A673 (cell line): Measurements from ENCODE around the gene ARHGAP26. TPM values are rescaled to one million over a fixed set of nuclear protein-coding genes. Genes with fewer than 3 reads are reported as not detected.

Experiments
- BruUV-seq: library from RNA; stranded (reverse); fragments of 400-500 nt; replicated peaks from 2 replicates; lab custom pipeline; 2021; lab: Mats Ljungman, UMichigan
- CTCF ChIA-PET: fragments of 300-600 bp; sonication (Branson Sonifier 250); formaldehyde crosslinking; loops from one replicate; lab custom pipeline; 2022; ENCODE audit warnings: antibody characterized with exemption; lab: Charles Lee
- POLR2A ChIA-PET: fragments of 300-600 bp; sonication (Branson Sonifier 250); formaldehyde crosslinking; loops from one replicate; lab custom pipeline; 2022; ENCODE audit warnings: antibody characterized with exemption; ENCODE audit not compliant: low non-redundant PET; lab: Charles Lee
- DNase-seq: peaks from one replicate; pipeline ENCODE4 v3.0.0-alpha.2; 2015; ENCODE audit warnings: low spot score
- H3K27ac ChIP-seq: fragments of 200-600 bp; sonication (generic); 2 replicates; pipeline ENCODE4 v1.5.1; 2016; ENCODE audit warnings: mixed run types, low read depth, mild to moderate bottlenecking, mixed read lengths, antibody characterized with exemption, low read length; ENCODE audit not compliant: poor library complexity, severe bottlenecking
- H3K27me3 ChIP-seq: fragments of 200-600 bp; sonication (generic); replicated peaks from 2 replicates; pipeline ENCODE4 v1.6.1; 2017; ENCODE audit warnings: mixed run types, low read depth, mild to moderate bottlenecking, mixed read lengths, antibody characterized with exemption, low read length; ENCODE audit not compliant: insufficient read depth, poor library complexity
- H3K36me3 ChIP-seq: fragments of 200-600 bp; sonication (generic); 2 replicates; pipeline ENCODE4 v1.6.1; 2016; ENCODE audit warnings: mixed run types, mild to moderate bottlenecking, mixed read lengths, antibody characterized with exemption, low read length; ENCODE audit not compliant: insufficient read depth, poor library complexity, severe bottlenecking
- H3K4me1 ChIP-seq: fragments of 200-600 bp; sonication (generic); 2 replicates; pipeline ENCODE4 v1.6.1; 2017; ENCODE audit warnings: mixed run types, mild to moderate bottlenecking, mixed read lengths, antibody characterized with exemption, low read length; ENCODE audit not compliant: insufficient read depth, poor library complexity, severe bottlenecking
- H3K4me3 ChIP-seq: fragments of 200-600 bp; sonication (generic); 2 replicates; pipeline ENCODE4 v1.5.1; 2016; ENCODE audit warnings: low read depth, mixed run types, mild to moderate bottlenecking, mixed read lengths, low read length; ENCODE audit not compliant: poor library complexity, severe bottlenecking
- H3K9me3 ChIP-seq: fragments of 200-600 bp; sonication (generic); 2 replicates; pipeline ENCODE4 v1.6.1; 2016; ENCODE audit warnings: mixed run types, low read depth, mild to moderate bottlenecking, mixed read lengths, antibody characterized with exemption, low read length; ENCODE audit not compliant: poor library complexity, severe bottlenecking
- EZH2 ChIP-seq: fragments of 200-600 bp; sonication (generic); IDR thresholded peaks from 2 replicates; pipeline ENCODE4 v1.6.1; 2017; ENCODE audit warnings: borderline replicate concordance, low read depth, mild to moderate bottlenecking, mixed read lengths, antibody characterized with exemption, low read length; ENCODE audit not compliant: poor library complexity, severe bottlenecking
- intact Hi-C: fragments of 100-400 bp; cut with micrococcal nuclease; formaldehyde crosslinking; loops from one replicate; pipeline ENCODE4 v1.10.0; 2022; ENCODE audit not compliant: unreplicated experiment
- total RNA-seq: library from RNA; stranded (reverse); gene quantifications from 2 replicates; pipeline ENCODE4 v1.2.3, GENCODE V29; 2021
- TF ChIP-seq, protein P1 (sequence below): fragments of 300-800, 200-600 bp; sonication (generic); conservative IDR thresholded peaks from 2 replicates; pipeline ENCODE4 v1.5.1; 2017; ENCODE audit warnings: low read depth, mild to moderate bottlenecking, antibody characterized with exemption, low read length, moderate library complexity, mixed read lengths

The ARHGAP26 gene
- total RNA-seq, 1 experiment from 2014 or later = 25.5 TPM

DNA sequence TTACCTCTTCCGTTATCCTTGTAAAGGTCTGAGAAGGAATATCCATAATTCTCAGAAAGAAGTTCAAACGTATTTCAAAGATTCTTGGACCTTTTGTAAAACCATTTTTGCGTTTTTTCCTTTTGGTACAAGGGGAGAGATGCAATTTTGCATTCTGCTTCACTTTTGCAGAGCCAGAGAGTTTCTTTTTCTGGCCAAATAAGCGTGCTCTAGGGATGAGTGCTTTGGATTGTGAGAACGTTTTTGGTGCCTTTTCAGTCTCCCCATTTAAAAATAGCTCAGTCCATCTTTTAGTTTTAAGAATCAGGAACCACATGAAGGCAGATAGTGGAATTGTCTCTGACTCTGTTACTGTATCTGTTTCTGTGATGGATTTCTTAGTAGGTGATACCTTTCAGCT, 1.5 kb downstream of the ARHGAP26 start:
- intact Hi-C loops = loop anchor here (2.0 kb wide), 3 partner anchors 55 to 105 kb away; no protein-coding TSS in a partner anchor
- POLR2A ChIA-PET = no interaction called here

DNA sequence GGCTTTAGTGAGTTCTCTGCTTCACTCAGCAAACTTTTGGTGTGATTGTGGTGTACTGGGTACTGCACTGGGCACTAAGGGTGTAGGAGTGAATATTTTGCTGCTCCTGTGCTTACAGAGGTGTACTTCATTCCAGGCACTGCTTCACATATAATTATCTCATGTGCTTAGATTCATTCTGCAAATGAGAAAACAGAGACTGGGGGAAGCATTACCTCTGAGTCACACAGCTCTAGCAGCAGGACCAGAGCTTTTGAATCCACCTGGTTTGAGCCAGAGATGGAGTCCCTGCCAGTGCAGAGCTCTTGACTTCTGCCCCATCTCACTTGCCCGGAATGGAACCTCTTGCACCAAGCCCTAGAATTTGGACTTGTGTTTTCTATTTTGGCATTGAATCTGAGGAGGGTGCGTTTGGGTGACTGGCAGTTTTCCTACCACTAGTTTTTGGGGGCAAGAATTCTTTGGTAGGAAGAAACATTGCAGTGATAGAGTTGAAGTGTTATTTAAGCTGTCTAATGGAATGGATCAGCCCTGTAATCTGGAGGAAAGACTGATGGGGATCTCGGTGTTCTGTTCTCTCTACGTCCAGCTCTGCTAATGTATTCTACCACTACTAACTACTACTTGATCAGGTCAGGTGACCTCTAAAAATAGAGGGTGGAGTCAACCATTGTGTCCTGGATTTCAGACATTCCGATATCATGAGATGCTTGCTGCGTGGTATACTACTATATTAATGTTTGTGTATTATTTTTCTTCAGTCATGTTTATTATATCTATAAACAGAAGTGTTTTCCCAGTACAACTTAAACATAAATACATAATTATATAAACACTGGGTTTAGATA, 2.5 kb downstream of the ARHGAP26 start:
- ChIA-PET POLR2A (no interaction called here), CTCF (no interaction called here)
- no peak overlapping the region for H3K4me3 ChIP-seq

More for the DNA sequence above, 1.5 kb downstream of the ARHGAP26 start:
- Histone ChIP-seq H3K9me3 (no peaks in the 10 kb centered on the region), H3K27ac (no peak overlapping the region), H3K4me1 (peaks cover 15% of the 10 kb centered on the region), H3K36me3 (no peaks in the 10 kb centered on the region), H3K27me3 (no peaks in the 10 kb centered on the region), H3K4me3 (peak overlapping the region; percentile 66)
- TSS peak; percentile 34 for BruUV-seq
- DNase-seq = no peak
- CTCF ChIA-PET = interaction anchor here (2.0 kb wide), 1 partner anchor 95 kb away, joined by 4 read pairs; no protein-coding TSS in a partner anchor
- no peak for TF ChIP-seq EZH2
- TF ChIP-seq, protein P1, sequence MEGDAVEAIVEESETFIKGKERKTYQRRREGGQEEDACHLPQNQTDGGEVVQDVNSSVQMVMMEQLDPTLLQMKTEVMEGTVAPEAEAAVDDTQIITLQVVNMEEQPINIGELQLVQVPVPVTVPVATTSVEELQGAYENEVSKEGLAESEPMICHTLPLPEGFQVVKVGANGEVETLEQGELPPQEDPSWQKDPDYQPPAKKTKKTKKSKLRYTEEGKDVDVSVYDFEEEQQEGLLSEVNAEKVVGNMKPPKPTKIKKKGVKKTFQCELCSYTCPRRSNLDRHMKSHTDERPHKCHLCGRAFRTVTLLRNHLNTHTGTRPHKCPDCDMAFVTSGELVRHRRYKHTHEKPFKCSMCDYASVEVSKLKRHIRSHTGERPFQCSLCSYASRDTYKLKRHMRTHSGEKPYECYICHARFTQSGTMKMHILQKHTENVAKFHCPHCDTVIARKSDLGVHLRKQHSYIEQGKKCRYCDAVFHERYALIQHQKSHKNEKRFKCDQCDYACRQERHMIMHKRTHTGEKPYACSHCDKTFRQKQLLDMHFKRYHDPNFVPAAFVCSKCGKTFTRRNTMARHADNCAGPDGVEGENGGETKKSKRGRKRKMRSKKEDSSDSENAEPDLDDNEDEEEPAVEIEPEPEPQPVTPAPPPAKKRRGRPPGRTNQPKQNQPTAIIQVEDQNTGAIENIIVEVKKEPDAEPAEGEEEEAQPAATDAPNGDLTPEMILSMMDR = no peak

DNA sequence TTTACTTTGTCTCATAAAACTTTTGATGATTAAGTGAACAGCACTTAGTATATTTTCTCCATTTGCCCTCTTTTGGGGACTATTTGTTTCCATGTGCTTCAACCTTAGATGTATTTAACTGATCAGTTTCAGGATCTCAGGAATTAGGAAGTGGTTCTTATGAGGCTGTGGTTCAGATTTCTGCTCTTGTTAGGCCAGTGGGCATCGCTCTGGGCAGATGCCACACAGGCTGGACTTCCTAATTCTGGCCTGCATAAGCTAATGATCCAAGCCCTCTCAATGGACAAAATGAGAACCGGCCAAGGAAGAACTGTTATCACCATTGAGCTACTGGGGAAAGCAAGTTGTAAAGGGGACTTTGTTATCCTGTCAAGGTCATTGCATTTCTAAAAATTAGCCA, 6.9 kb downstream of the ARHGAP26 start:
- Histone ChIP-seq H3K4me3 (no peak overlapping the region), H3K27ac (no peak overlapping the region), H3K4me1 (peaks cover 34% of the 10 kb centered on the region), H3K9me3 (no peaks in the 10 kb centered on the region), H3K27me3 (no peaks in the 10 kb centered on the region), H3K36me3 (no peaks in the 10 kb centered on the region)
- intact Hi-C loops = no loop called here
- ChIA-PET CTCF (no interaction called here), POLR2A (no interaction called here)
- TF ChIP-seq, protein P1 = no peak
- TF ChIP-seq EZH2 = no peak
- no TSS peak for BruUV-seq
- no peak for DNase-seq

More for the DNA sequence above, 2.5 kb downstream of the ARHGAP26 start:
- no peaks in the 10 kb centered on the region for H3K36me3 ChIP-seq
- intact Hi-C loops = no loop called here
- no peak overlapping the region for H3K27ac ChIP-seq
- DNase-seq = no peak
- no peak for TF ChIP-seq EZH2
- TF ChIP-seq, protein P1 = no peak
- no TSS peak for BruUV-seq
- peaks cover 15% of the 10 kb centered on the region for H3K4me1 ChIP-seq
- H3K27me3 ChIP-seq = no peaks in the 10 kb centered on the region
- no peaks in the 10 kb centered on the region for H3K9me3 ChIP-seq
